ENCODE results near the gene ATP6V1F. TPM values are rescaled to one million over a fixed set of nuclear protein-coding genes. Genes with fewer than 3 reads are reported as not detected.

The ATP6V1F gene
- total RNA-seq, 4 donors from 2014 or later = 67.7 to 101 (median 84.5) TPM

GRCh38 chr7:128887169-128888038, 24.7 kb downstream of the ATP6V1F start:
- Histone ChIP-seq H3K4me1 (peaks cover 0 to 15% (median 0%) of the 10 kb centered on the region in 3 donors), H3K27ac (no peak overlapping the region), H3K4me3 (no peak overlapping the region), H3K9me3 (no peaks in the 10 kb centered on the region), H3K36me3 (no peaks in the 10 kb centered on the region), H3K27me3 (peaks cover 40% of the 10 kb centered on the region)
- WGBS, 2 donors (ENCODE audit: low coverage in 1 of 2) = 80 to 95% methylated on average over 2 to 4 of the region's 7 CpGs
- TF ChIP-seq CTCF (IDR thresholded peaks at IDR 0.05) = no peak
- no peak for TF ChIP-seq EP300 (IDR thresholded peaks at IDR 0.05)
- no peak for TF ChIP-seq POLR2AphosphoS5 (IDR thresholded peaks at IDR 0.05)
- no peak for TF ChIP-seq POLR2A (IDR thresholded peaks at IDR 0.05)
- ATAC-seq = no peak

GRCh38 chr7:128888039-128888755, 25.5 kb downstream of the ATP6V1F start:
- no peaks in the 10 kb centered on the region for H3K9me3 ChIP-seq
- no peaks in the 10 kb centered on the region for H3K36me3 ChIP-seq
- peaks cover 43% of the 10 kb centered on the region for H3K27me3 ChIP-seq
- H3K4me1 ChIP-seq = peaks cover 0 to 15% (median 0%) of the 10 kb centered on the region in 3 donors
- 50 to 57% methylated on average over 1 to 2 of the region's 7 CpGs for WGBS, 2 donors (ENCODE audit: low coverage in 1 of 2)
- H3K4me3 ChIP-seq = no peak overlapping the region
- no peak overlapping the region for H3K27ac ChIP-seq
- TF ChIP-seq EP300 (IDR thresholded peaks at IDR 0.05) = no peak
- TF ChIP-seq POLR2AphosphoS5 (IDR thresholded peaks at IDR 0.05) = no peak
- no peak for TF ChIP-seq POLR2A (IDR thresholded peaks at IDR 0.05)
- TF ChIP-seq CTCF (IDR thresholded peaks at IDR 0.05) = no peak
- no peak for ATAC-seq

- no peak for ATAC-seq
- Histone ChIP-seq H3K9me3 (no peaks in the 10 kb centered on the region), H3K4me1 (peaks cover 0 to 12% (median 0%) of the 10 kb centered on the region in 3 donors), H3K4me3 (no peak overlapping the region), H3K27me3 (peaks cover 43% of the 10 kb centered on the region), H3K36me3 (no peaks in the 10 kb centered on the region), H3K27ac (no peak overlapping the region)
- 40 to 79% methylated on average over 1 to 8 of the region's 11 CpGs for WGBS, 2 donors (ENCODE audit: low coverage in 1 of 2)
- TF ChIP-seq POLR2A (IDR thresholded peaks at IDR 0.05) = no peak
Observed at GRCh38 chr7:128888756-128889095, 26.1 kb downstream of the ATP6V1F start.

- H3K4me1 ChIP-seq = peaks cover 0 to 10% (median 0%) of the 10 kb centered on the region in 3 donors
- TF ChIP-seq POLR2AphosphoS5 (IDR thresholded peaks at IDR 0.05) = no peak
- TF ChIP-seq EP300 (IDR thresholded peaks at IDR 0.05) = no peak
- TF ChIP-seq POLR2A (IDR thresholded peaks at IDR 0.05) = no peak
- no peak for TF ChIP-seq CTCF (IDR thresholded peaks at IDR 0.05)
- no peaks in the 10 kb centered on the region for H3K36me3 ChIP-seq
- no peak overlapping the region for H3K27ac ChIP-seq
- 72 to 100% methylated on average over 1 to 5 of the region's 8 CpGs for WGBS, 2 donors (ENCODE audit: low coverage in 1 of 2)
- H3K4me3 ChIP-seq = no peak overlapping the region
- no peaks in the 10 kb centered on the region for H3K9me3 ChIP-seq
- ATAC-seq = no peak
- peaks cover 43% of the 10 kb centered on the region for H3K27me3 ChIP-seq
Observed at GRCh38 chr7:128889121-128889520, 26.5 kb downstream of the ATP6V1F start.

- peak; percentile 29 for ATAC-seq
- TF ChIP-seq CTCF (IDR thresholded peaks at IDR 0.05) = peak in 1 of 4 experiments; percentile 7
- no peak for TF ChIP-seq POLR2A (IDR thresholded peaks at IDR 0.05)
- TF ChIP-seq POLR2AphosphoS5 (IDR thresholded peaks at IDR 0.05) = no peak
- no peak for TF ChIP-seq EP300 (IDR thresholded peaks at IDR 0.05)
- Histone ChIP-seq H3K4me3 (peak overlapping the region in 1 of 2 donors; percentile 42), H3K27me3 (peaks cover 43% of the 10 kb centered on the region), H3K36me3 (no peaks in the 10 kb centered on the region), H3K9me3 (no peaks in the 10 kb centered on the region), H3K4me1 (peaks cover 0 to 10% (median 0%) of the 10 kb centered on the region in 3 donors), H3K27ac (no peak overlapping the region)
- WGBS, 2 donors (ENCODE audit: low coverage in 1 of 2) = 47% methylated on average over 7 of the region's 67 CpGs; no CpG with 5 or more reads in 1 of the 2 donors
Observed at GRCh38 chr7:128890306-128891109, 27.9 kb downstream of the ATP6V1F start.

Data from gastroesophageal sphincter (tissue), 4 donors.